GM23338 (cell line): ENCODE results near the gene MAGI1. TPM values are rescaled to one million over a fixed set of nuclear protein-coding genes. Genes with fewer than 3 reads are reported as not detected.

ENCODE experiments used
- ATAC-seq: fragments of 200-7000 bp; cut with Tn5 transposase; 3 replicates; pipeline ENCODE4 v1.9.1; 2020
- DNase-seq: peaks from one replicate; pipeline ENCODE4 v3.0.0-alpha.2; 2015; ENCODE audit warnings: low spot score
- H2AFZ ChIP-seq: fragments of 200-600 bp; sonication (generic); 2 replicates; pipeline ENCODE4 v1.8.0; 2016; ENCODE audit warnings: antibody characterized with exemption, mild to moderate bottlenecking, moderate library complexity
- H3F3A ChIP-seq: fragments of 200-600 bp; sonication (generic); replicated peaks from 2 replicates; pipeline ENCODE4 v1.8.0; 2017; ENCODE audit warnings: antibody characterized with exemption, mixed run types, low read depth
- H3K27ac ChIP-seq: fragments of 200-600 bp; sonication (generic); 2 replicates; pipeline ENCODE4 v1.6.1; 2016; ENCODE audit warnings: low read depth
- H3K27me3 ChIP-seq: fragments of 200-600 bp; sonication (generic); 2 replicates; pipeline ENCODE4 v1.8.0; 2016; ENCODE audit warnings: mild to moderate bottlenecking, mixed run types, moderate library complexity; ENCODE audit not compliant: insufficient read depth
- H3K36me3 ChIP-seq: fragments of 200-600 bp; sonication (generic); 2 replicates; pipeline ENCODE4 v1.8.0; 2016; ENCODE audit warnings: mild to moderate bottlenecking; ENCODE audit not compliant: insufficient read depth
- H3K4me1 ChIP-seq: fragments of 200-600 bp; sonication (generic); 2 replicates; pipeline ENCODE4 v1.8.0; 2016; ENCODE audit warnings: mild to moderate bottlenecking, moderate library complexity; ENCODE audit not compliant: insufficient read depth
- H3K4me2 ChIP-seq: fragments of 200-600 bp; sonication (generic); 2 replicates; pipeline ENCODE4 v1.7.1; 2017; ENCODE audit warnings: mixed run types
- H3K4me3 ChIP-seq: fragments of 200-600 bp; sonication (generic); 2 replicates; pipeline ENCODE4 v1.6.1; 2016; ENCODE audit warnings: mixed run types
- H3K79me2 ChIP-seq: fragments of 200-600 bp; sonication (generic); replicated peaks from 2 replicates; pipeline ENCODE4 v1.8.0; 2017; ENCODE audit warnings: mild to moderate bottlenecking; ENCODE audit not compliant: insufficient read depth
- H3K9me2 ChIP-seq: fragments of 200-600 bp; sonication (generic); 2 replicates; pipeline ENCODE4 v1.8.0; 2017; ENCODE audit not compliant: insufficient read depth
- H4K20me1 ChIP-seq: fragments of 200-600 bp; sonication (generic); replicated peaks from 2 replicates; pipeline ENCODE4 v1.8.0; 2017; ENCODE audit warnings: mild to moderate bottlenecking; ENCODE audit not compliant: insufficient read depth
- H3K27ac Mint-ChIP-seq: 2 replicates; pipeline ENCODE4 v1.8.0; 2020; ENCODE audit warnings: inconsistent platforms, mild to moderate bottlenecking, moderate library complexity, mixed read lengths
- H3K27me3 Mint-ChIP-seq: 3 replicates; pipeline ENCODE4 v1.8.0; 2022; ENCODE audit warnings: low read depth, mild to moderate bottlenecking, moderate library complexity, mixed read lengths, inconsistent platforms; ENCODE audit not compliant: insufficient read depth, poor library complexity
- H3K36me3 Mint-ChIP-seq: 3 replicates; pipeline ENCODE4 v1.8.0; 2021; ENCODE audit warnings: low read depth, mild to moderate bottlenecking, inconsistent platforms, moderate library complexity, mixed read lengths
- H3K4me1 Mint-ChIP-seq: 3 replicates; pipeline ENCODE4 v1.8.0; 2020; ENCODE audit warnings: mild to moderate bottlenecking, inconsistent platforms, mixed read lengths
- H3K4me3 Mint-ChIP-seq: 3 replicates; pipeline ENCODE4 v1.8.0; 2021; ENCODE audit warnings: moderate library complexity, mild to moderate bottlenecking, inconsistent platforms, mixed read lengths
- H3K9me3 Mint-ChIP-seq: 3 replicates; pipeline ENCODE4 v1.8.0; 2020; ENCODE audit warnings: moderate library complexity, mild to moderate bottlenecking, inconsistent platforms, mixed read lengths
- CREB1 ChIP-seq: fragments of 250-450 bp; sonication (Bioruptor Pico); IDR thresholded peaks from 2 replicates; pipeline ENCODE4 v1.5.0; 2020; ENCODE audit warnings: low read depth, mild to moderate bottlenecking, moderate library complexity
- CTCF ChIP-seq, 2 experiments: fragments of 200-600 bp in 1 of 2; sonication (generic) in 1 of 2; conservative IDR thresholded peaks; 2 replicates each; pipeline versions ENCODE4 v1.5.1 to v1.6.1; 2016 to 2017; ENCODE audit warnings: antibody characterized with exemption in 2 of 2, low read depth in 2 of 2, mild to moderate bottlenecking in 2 of 2, moderate library complexity in 1 of 2
- ETS1 ChIP-seq: IDR thresholded peaks from 2 replicates; pipeline ENCODE4 v1.6.1; 2016; ENCODE audit warnings: antibody characterized with exemption
- EZH2 ChIP-seq: fragments of 200-600 bp; sonication (generic); IDR thresholded peaks from one replicate; pipeline ENCODE4 v1.8.0; 2017; ENCODE audit warnings: antibody characterized with exemption, mild to moderate bottlenecking, low read depth; ENCODE audit not compliant: unreplicated experiment
- EZH2phosphoT487 ChIP-seq: fragments of 200-600 bp; sonication (generic); IDR thresholded peaks from one replicate; pipeline ENCODE4 v1.8.1; 2018; ENCODE audit warnings: antibody characterized with exemption; ENCODE audit not compliant: unreplicated experiment
- JUNB ChIP-seq: IDR thresholded peaks from one replicate; pipeline ENCODE4 v1.6.1; 2016; ENCODE audit warnings: antibody characterized with exemption; ENCODE audit not compliant: unreplicated experiment
- NANOG ChIP-seq: IDR thresholded peaks from 2 replicates; pipeline ENCODE4 v1.6.1; 2016; ENCODE audit warnings: antibody characterized with exemption, borderline replicate concordance
- POLR2AphosphoS5 ChIP-seq: IDR thresholded peaks from 2 replicates; pipeline ENCODE4 v1.6.1; 2016; ENCODE audit warnings: antibody characterized with exemption, low read depth
- REST ChIP-seq: IDR thresholded peaks from one replicate; pipeline ENCODE4 v1.6.1; 2018; ENCODE audit warnings: antibody characterized with exemption; ENCODE audit not compliant: unreplicated experiment
- STAT1 ChIP-seq: IDR thresholded peaks from one replicate; pipeline ENCODE4 v1.6.1; 2016; ENCODE audit warnings: antibody characterized with exemption; ENCODE audit not compliant: unreplicated experiment
- ZNF114 ChIP-seq: fragments of 250-450 bp; sonication (Bioruptor Pico); IDR thresholded peaks from 2 replicates; pipeline ENCODE4 v1.5.0; 2020; ENCODE audit warnings: mild to moderate bottlenecking, moderate library complexity
- ZNF331 ChIP-seq: fragments of 250-450 bp; sonication (Bioruptor Pico); IDR thresholded peaks from 2 replicates; pipeline ENCODE4 v1.5.0; 2020; ENCODE audit warnings: low read depth, mild to moderate bottlenecking, moderate library complexity
- ZNF462 ChIP-seq: fragments of 250-450 bp; sonication (Bioruptor Pico); IDR thresholded peaks from 2 replicates; pipeline ENCODE4 v1.5.0; 2020; ENCODE audit warnings: mild to moderate bottlenecking, moderate library complexity
- polyA plus RNA-seq: library from polyadenylated mRNA; unstranded; fragments of >200 nt; fragmentation: Nextera tagmentation; extraction: Ambion mirVana; gene quantifications from 2 replicates; pipeline ENCODE4 v1.2.1, GENCODE V29; 2016
- total RNA-seq: library from RNA; depleted of rRNA; stranded (reverse); fragments of >200 nt; shearing (Covaris generic); gene quantifications from 2 replicates; pipeline ENCODE4 v1.2.3, GENCODE V29; 2014

Gene MAGI1
- total and polyA plus RNA-seq, 2 experiments from 2014 or later, result 27.4 to 71.2 TPM

DNA sequence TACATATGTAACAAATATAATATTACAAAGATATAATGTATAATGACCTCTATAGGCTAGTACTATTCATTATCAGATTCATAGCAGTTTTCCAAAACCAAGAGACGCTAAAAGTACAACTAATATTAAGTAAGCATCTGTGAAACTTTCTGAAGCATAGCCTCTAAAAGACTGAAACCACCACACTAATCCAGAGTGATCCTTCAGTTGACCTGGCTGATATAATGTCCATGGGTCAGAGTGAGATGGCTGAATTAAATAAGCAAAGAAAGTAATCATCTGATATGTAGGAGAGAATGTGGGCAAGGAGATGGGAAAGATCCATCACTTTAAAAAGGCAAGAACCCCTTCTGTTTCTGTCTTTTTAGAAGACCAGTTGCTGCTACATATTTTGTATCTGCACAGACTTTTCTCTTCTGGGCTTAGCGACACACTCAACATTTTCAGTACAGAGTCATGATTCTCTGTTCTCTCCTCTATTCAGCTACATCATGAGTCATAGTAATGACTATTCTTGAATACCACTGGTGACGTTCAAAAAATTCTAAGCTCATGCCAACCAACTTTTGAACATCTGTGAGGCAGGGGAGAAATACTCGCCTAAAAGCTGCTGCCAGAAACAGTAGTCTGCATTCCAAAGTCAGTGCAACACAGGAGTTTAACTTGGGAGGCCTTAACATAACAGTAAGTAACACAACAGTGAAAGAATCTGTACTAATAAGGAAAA lies 149.6 kb downstream of the MAGI1 start:
- H3K9me2 ChIP-seq, result no peaks in the 10 kb centered on the region
- no peak overlapping the region for H3K27ac ChIP-seq
- H3K4me1 ChIP-seq, result peaks cover 40% of the 10 kb centered on the region
- H3K4me1 Mint-ChIP-seq, result peaks cover 40% of the 10 kb centered on the region
- H3K79me2 ChIP-seq, result peaks cover 86% of the 10 kb centered on the region
- H3K36me3 Mint-ChIP-seq, result no peaks in the 10 kb centered on the region
- H3K27me3 ChIP-seq, result no peaks in the 10 kb centered on the region
- H2AFZ ChIP-seq, result no peak overlapping the region
- H3K4me3 ChIP-seq, result no peak overlapping the region
- H3K9me3 Mint-ChIP-seq, result no peaks in the 10 kb centered on the region; the same call in 2 of the 3 replicates
- peak overlapping the region; percentile 30; the same call in 1 of the 2 replicates for H3K27ac Mint-ChIP-seq
- H3K4me3 Mint-ChIP-seq, result no peak overlapping the region
- ATAC-seq (peak; percentile 46), DNase-seq (peak; percentile 36)
- H3K27me3 Mint-ChIP-seq, result peaks cover 1% of the 10 kb centered on the region
- no peaks in the 10 kb centered on the region for H3F3A ChIP-seq
- TF ChIP-seq REST (no peak), CREB1 (CRISPR knock-in tag) (no peak), ZNF462 (CRISPR knock-in tag) (no peak), STAT1 (no peak), POLR2AphosphoS5 (no peak), ZNF331 (CRISPR knock-in tag) (no peak), NANOG (no peak), EZH2phosphoT487 (no peak), EZH2 (no peak), CTCF (conservative IDR thresholded peaks at IDR 0.05; ENCODE audit: low read depth in 2 of 2) (no peak), ETS1 (no peak), ZNF114 (no peak), JUNB (no peak)
- H4K20me1 ChIP-seq, result no peaks in the 10 kb centered on the region; the same call in 1 of the 2 replicates
- H3K36me3 ChIP-seq, result no peaks in the 10 kb centered on the region
- peak overlapping the region; percentile 5; the same call in 1 of the 2 replicates for H3K4me2 ChIP-seq
